Measurements from ENCODE around the gene VSTM1. TPM values are rescaled to one million over a fixed set of nuclear protein-coding genes. Genes with fewer than 3 reads are reported as not detected.
"Not testable (repeated sequence)": the region's sequence is repeated elsewhere in the genome, so short reads cannot be mapped to it uniquely, and the experiment has no call there.

Gene VSTM1
- total RNA-seq, 2 experiments from 2014 or later = not detected

DNA sequence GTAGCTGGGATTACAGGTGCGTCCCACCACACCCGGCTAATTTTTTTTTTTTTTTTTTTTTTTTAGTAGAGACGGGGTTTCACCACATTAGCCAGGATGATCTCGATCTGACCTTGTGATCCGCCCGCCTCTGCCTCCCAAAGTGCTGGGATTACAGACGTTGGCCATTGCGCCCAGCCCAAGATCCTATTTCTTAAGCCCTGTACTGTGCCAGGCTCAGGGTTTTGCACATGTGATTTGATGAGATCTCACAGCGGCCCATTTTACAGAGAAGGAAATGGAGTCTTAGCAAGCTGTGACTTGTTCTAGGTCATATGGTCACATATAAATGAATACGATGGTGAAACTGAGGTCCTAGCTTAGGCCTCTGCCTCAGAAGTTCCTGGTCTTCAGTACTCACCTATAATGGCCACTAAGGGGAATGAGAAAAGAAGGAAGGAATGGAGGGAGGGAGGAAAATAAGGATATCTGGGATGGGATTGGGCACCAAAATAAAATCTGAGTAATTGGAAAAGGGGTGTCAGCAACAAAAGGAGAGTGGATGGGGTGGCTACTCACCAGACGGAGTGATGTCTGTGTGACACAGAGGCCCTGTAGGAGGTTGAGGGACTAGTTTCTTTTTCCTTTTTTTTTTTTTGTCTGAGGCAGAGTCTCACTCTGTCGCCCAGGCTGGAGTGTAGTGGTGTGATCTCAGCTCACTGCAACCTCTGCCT lies 35.6 kb upstream of the VSTM1 start:
- intact Hi-C loops (cut with micrococcal nuclease) = no loop called here
- POLR2A ChIA-PET = no interaction called here
- Mint-ChIP-seq H3K27ac (no peak overlapping the region), H3K4me1 (ENCODE audit: low read depth) (peaks cover 15% of the 10 kb centered on the region), H3K4me3 (no peak overlapping the region), H3K36me3 (peaks cover 3% of the 10 kb centered on the region), H3K9me3 (no peaks in the 10 kb centered on the region), H3K27me3 (peaks cover 5% of the 10 kb centered on the region)
- no peak for DNase-seq
- CTCF ChIA-PET = interaction anchor here (1.3 kb wide), 1 partner anchor 306 kb away, joined by 3 read pairs; no protein-coding TSS in a partner anchor

GRCh38 chr19:54096617-54097106 lies 33.0 kb upstream of the VSTM1 start:
- Mint-ChIP-seq H3K27me3 (peaks cover 11% of the 10 kb centered on the region), H3K9me3 (no peaks in the 10 kb centered on the region)
- intact Hi-C loops (cut with micrococcal nuclease) = no loop called here

GRCh38 chr19:54095859-54096616 lies 32.3 kb upstream of the VSTM1 start:
- H3K27me3 Mint-ChIP-seq = peaks cover 14% of the 10 kb centered on the region
- H3K27ac Mint-ChIP-seq; H3K9me3 Mint-ChIP-seq; intact Hi-C loops (cut with micrococcal nuclease); H3K4me1 Mint-ChIP-seq (ENCODE audit: low read depth); H3K36me3 Mint-ChIP-seq: not testable (repeated sequence)
- peak; percentile 65 for DNase-seq
- H3K4me3 Mint-ChIP-seq = peak overlapping the region; percentile 67
- ChIA-PET CTCF (interaction anchor here (0.9 to 1.2 kb wide), 4 partner anchors 9 to 72 kb away, joined by 3 read pairs; partner anchors contain the start of gene CNOT3), POLR2A (interaction anchor here (1.1 to 1.3 kb wide), 2 partner anchors 12 to 20 kb away, joined by 3 read pairs; no protein-coding TSS in a partner anchor)

More at GRCh38 chr19:54096617-54097106, 33.0 kb upstream of the VSTM1 start:
- Mint-ChIP-seq H3K4me1 (ENCODE audit: low read depth) (peaks cover 5% of the 10 kb centered on the region), H3K4me3 (peak overlapping the region; percentile 9), H3K36me3 (no peaks in the 10 kb centered on the region), H3K27ac (no peak overlapping the region)
- CTCF ChIA-PET = interaction anchor here (0.7 to 1.2 kb wide), 3 partner anchors 8 to 355 kb away, joined by 3 read pairs; no protein-coding TSS in a partner anchor
- POLR2A ChIA-PET = interaction anchor here (1.3 kb wide), 1 partner anchor 12 kb away, joined by 3 read pairs; no protein-coding TSS in a partner anchor
- no peak for DNase-seq

- DNase-seq = no peak
- no peaks in the 10 kb centered on the region for H3K36me3 Mint-ChIP-seq
- ChIA-PET CTCF (interaction anchor here (0.7 to 1.2 kb wide), 5 partner anchors 19 to 254 kb away, joined by 3 to 4 read pairs (median 3); partner anchors contain the start of gene CNOT3), POLR2A (interaction anchor here (1.1 kb wide), 1 partner anchor 21 kb away, joined by 3 read pairs; no protein-coding TSS in a partner anchor)
- H3K27ac Mint-ChIP-seq = no peak overlapping the region
- H3K4me1 Mint-ChIP-seq (ENCODE audit: low read depth) = peaks cover 5% of the 10 kb centered on the region
- intact Hi-C loops (cut with micrococcal nuclease) = no loop called here
- no peak overlapping the region for H3K4me3 Mint-ChIP-seq
- H3K9me3 Mint-ChIP-seq = no peaks in the 10 kb centered on the region
- H3K27me3 Mint-ChIP-seq = peaks cover 14% of the 10 kb centered on the region
These were observed 31.6 kb upstream of the VSTM1 start for GRCh38 chr19:54095136-54095858.

DNA sequence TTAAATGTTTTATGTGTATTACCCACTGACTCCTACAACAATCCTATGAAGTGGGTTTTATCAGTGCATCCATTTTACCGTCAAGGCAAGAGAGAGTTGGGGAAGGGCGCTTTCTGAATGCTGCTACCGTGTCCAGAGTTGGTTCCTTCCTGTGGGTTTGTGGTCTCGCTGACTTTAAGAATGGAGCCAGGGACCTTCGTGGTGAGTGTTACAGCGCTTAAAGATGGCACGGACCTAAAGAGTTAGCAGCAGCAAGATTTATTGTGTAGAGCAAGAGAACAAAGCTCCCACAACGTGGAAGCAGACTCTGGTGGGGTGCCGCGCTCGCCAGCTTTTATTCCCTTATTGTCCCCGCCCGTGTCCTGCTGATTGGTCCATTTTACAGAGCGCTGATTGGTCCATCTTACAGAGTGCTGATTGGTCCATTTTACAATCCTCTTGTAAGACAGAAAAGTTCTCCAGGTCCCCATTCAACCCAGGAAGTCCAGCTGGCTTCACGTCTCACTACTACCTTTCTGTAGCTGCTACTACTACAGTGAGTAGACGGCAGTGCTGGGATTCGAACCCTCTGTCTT lies 30.8 kb upstream of the VSTM1 start:
- Mint-ChIP-seq H3K27me3 (peaks cover 14% of the 10 kb centered on the region), H3K4me3 (no peak overlapping the region), H3K9me3 (no peaks in the 10 kb centered on the region), H3K27ac (no peak overlapping the region), H3K36me3 (no peaks in the 10 kb centered on the region), H3K4me1 (ENCODE audit: low read depth) (peaks cover 5% of the 10 kb centered on the region)
- DNase-seq = no peak
- POLR2A ChIA-PET = no interaction called here
- intact Hi-C loops (cut with micrococcal nuclease) = no loop called here
- CTCF ChIA-PET = interaction anchor here (0.6 to 0.8 kb wide), 3 partner anchors 64 to 254 kb away, joined by 3 to 4 read pairs (median 4); no protein-coding TSS in a partner anchor

DNA sequence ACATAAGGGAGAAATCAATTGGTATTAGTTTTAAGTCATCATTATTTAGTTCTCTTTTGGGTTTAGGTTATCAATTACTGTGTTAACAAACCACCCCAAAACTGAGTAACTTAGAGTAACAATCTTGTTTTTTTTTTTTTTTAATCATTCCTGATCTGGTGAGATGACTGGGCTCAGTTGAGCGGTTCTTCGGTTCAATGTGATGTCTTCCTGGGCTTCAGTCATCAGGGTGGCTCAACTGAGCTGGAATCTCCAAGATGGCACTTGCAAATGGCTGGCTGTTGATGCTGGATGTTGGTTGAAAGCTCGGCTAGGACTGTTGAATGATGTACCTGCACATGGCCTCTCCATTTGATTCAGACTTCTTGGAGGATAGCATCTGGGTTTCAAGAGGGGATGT lies 20.7 kb upstream of the VSTM1 start:
- CTCF ChIA-PET = no interaction called here
- Mint-ChIP-seq H3K4me3 (no peak overlapping the region), H3K27ac (no peak overlapping the region), H3K36me3 (peaks cover 2% of the 10 kb centered on the region), H3K27me3 (peaks cover 5% of the 10 kb centered on the region), H3K9me3 (peaks cover 14% of the 10 kb centered on the region), H3K4me1 (ENCODE audit: low read depth) (no peaks in the 10 kb centered on the region)
- POLR2A ChIA-PET = no interaction called here
- no peak for DNase-seq
- intact Hi-C loops (cut with micrococcal nuclease) = no loop called here

DNA sequence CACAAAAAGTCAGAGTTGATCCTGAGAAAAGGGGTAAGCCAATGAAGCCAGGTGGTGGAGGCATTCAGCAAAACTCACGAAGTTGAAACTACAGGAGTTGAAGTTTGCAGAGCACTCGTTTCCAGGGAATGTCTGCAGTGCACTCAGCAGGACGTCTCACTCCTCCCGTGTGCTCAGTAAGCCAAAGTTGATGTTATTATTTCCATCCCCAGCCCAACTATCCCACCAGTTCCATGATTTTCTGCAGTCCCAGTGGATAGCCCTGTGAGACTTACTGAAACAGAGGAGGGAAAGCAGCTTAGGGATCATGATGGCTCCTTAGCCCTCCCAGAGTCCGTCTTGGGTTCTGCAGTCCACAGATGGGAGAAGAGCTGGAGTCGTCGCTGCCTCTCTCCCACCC lies 17.3 kb upstream of the VSTM1 start, which contains the start of gene TARM1:
Gene TARM1, minus strand, starts transcription at position 334 of the 400 bp plus-strand sequence. Its CDS starts 25 bp downstream, at position 309.
- intact Hi-C loops (cut with micrococcal nuclease) = no loop called here
- DNase-seq = no peak
- Mint-ChIP-seq H3K36me3 (peaks cover 2% of the 10 kb centered on the region), H3K27ac (no peak within 1 kb of the TSS), H3K9me3 (peaks cover 14% of the 10 kb centered on the region), H3K27me3 (peaks cover 6% of the 10 kb centered on the region), H3K4me3 (no peak within 1 kb of the TSS), H3K4me1 (ENCODE audit: low read depth) (no peaks in the 10 kb centered on the region)
- CTCF ChIA-PET = no interaction called here
- POLR2A ChIA-PET = no interaction called here

DNA sequence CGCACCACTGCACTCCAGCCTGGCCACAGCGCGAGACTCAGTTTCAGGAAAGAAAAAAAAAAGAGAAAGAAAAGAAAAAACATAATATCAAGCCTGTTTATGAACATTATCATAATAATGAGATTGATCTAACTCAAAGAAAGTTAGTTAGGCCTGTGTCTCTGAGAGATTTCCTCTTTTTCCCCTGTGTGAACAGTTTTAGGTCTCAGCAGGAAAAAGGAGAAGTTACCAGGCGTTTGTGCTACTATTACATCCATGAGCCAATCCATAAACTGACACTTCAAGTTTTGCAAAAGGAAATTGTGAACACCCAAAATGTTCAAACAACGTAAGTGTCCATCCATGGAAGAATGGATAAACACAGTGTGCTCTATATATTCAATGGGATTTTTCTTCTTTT lies 13.6 kb upstream of the VSTM1 start:
- Mint-ChIP-seq H3K27ac (no peak overlapping the region), H3K4me1 (ENCODE audit: low read depth) (no peaks in the 10 kb centered on the region), H3K27me3 (peaks cover 3% of the 10 kb centered on the region), H3K9me3 (peaks cover 7% of the 10 kb centered on the region), H3K36me3 (no peaks in the 10 kb centered on the region), H3K4me3 (no peak overlapping the region)
- POLR2A ChIA-PET = no interaction called here
- intact Hi-C loops (cut with micrococcal nuclease) = no loop called here
- CTCF ChIA-PET = no interaction called here
- DNase-seq = no peak

DNA sequence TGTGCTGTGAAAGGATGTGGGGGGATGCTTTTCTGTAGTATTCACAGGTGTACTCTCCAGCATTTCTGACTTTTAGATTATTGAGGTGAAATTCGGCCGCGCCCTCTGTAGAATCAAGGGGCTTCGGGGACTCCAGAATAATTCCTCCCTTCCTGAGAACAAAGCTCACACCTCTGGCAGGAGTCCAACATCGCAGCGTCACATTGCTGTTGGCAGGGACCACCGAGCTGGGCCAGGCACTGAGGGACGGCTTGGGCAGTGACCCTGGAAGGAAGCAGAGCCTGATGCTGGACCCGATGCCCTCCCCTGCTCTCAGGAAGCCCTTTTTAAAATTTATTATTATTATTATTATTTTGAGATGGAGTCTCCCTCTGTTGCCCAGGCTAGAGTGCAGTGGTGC lies 11.2 kb upstream of the VSTM1 start:
- no peaks in the 10 kb centered on the region for H3K4me1 Mint-ChIP-seq (ENCODE audit: low read depth)
- DNase-seq = no peak
- peaks cover 4% of the 10 kb centered on the region for H3K27me3 Mint-ChIP-seq
- no peaks in the 10 kb centered on the region for H3K36me3 Mint-ChIP-seq
- intact Hi-C loops (cut with micrococcal nuclease) = no loop called here
- no peak overlapping the region for H3K4me3 Mint-ChIP-seq
- no peaks in the 10 kb centered on the region for H3K9me3 Mint-ChIP-seq
- ChIA-PET POLR2A (no interaction called here), CTCF (no interaction called here)
- H3K27ac Mint-ChIP-seq = no peak overlapping the region

- CTCF ChIA-PET = no interaction called here
- H3K36me3 Mint-ChIP-seq = no peaks in the 10 kb centered on the region
- no peak for DNase-seq
- H3K4me1 Mint-ChIP-seq (ENCODE audit: low read depth) = no peaks in the 10 kb centered on the region
- no peak overlapping the region for H3K4me3 Mint-ChIP-seq
- no peak overlapping the region for H3K27ac Mint-ChIP-seq
- H3K9me3 Mint-ChIP-seq = peaks cover 5% of the 10 kb centered on the region
- peaks cover 6% of the 10 kb centered on the region for H3K27me3 Mint-ChIP-seq
- intact Hi-C loops (cut with micrococcal nuclease) = no loop called here
- POLR2A ChIA-PET = no interaction called here
These were observed 10.1 kb upstream of the VSTM1 start for GRCh38 chr19:54073829-54074228.

- ChIA-PET CTCF (no interaction called here), POLR2A (no interaction called here)
- DNase-seq = no peak
- intact Hi-C loops (cut with micrococcal nuclease) = no loop called here
- H3K4me1 Mint-ChIP-seq (ENCODE audit: low read depth) = no peaks in the 10 kb centered on the region
- H3K27ac Mint-ChIP-seq = no peak overlapping the region
- H3K9me3 Mint-ChIP-seq = peaks cover 5% of the 10 kb centered on the region
- H3K36me3 Mint-ChIP-seq = no peaks in the 10 kb centered on the region
- H3K4me3 Mint-ChIP-seq = no peak overlapping the region
- H3K27me3 Mint-ChIP-seq = peaks cover 11% of the 10 kb centered on the region
These were observed 5.8 kb upstream of the VSTM1 start for GRCh38 chr19:54069470-54069869.
